SIG-M5 treated with dmso at 0.1 percent for 504 hours (cell line): Measurements from ENCODE around the gene INPP5D.
A peak's percentile ranks its signal among the peaks of the same experiment; 100 is the strongest.
"Not testable (repeated sequence)": the region's sequence is repeated elsewhere in the genome, so short reads cannot be mapped to it uniquely, and the experiment has no call there.

ENCODE experiments used
- DNase-seq: peaks from one replicate; lab custom pipeline; 2025; ENCODE audit not compliant: unreplicated experiment; lab: John Stamatoyannopoulos, UW

Gene INPP5D

GRCh38 chr2:233165895-233166661 is 105.9 kb downstream of the INPP5D start:
- peak; percentile 96 for DNase-seq

- DNase-seq = no peak
These were observed 108.3 kb downstream of the INPP5D start for GRCh38 chr2:233168445-233168844.

GRCh38 chr2:233168919-233169318 is 108.8 kb downstream of the INPP5D start:
- DNase-seq = no peak

GRCh38 chr2:233171344-233171743 is 111.2 kb downstream of the INPP5D start:
- DNase-seq = no peak

GRCh38 chr2:233173115-233173514 is 113.0 kb downstream of the INPP5D start:
- no peak for DNase-seq

GRCh38 chr2:233174137-233174536 is 114.0 kb downstream of the INPP5D start:
- DNase-seq = no peak

- no peak for DNase-seq
These were observed 119.1 kb downstream of the INPP5D start for GRCh38 chr2:233178994-233179847.

GRCh38 chr2:233179848-233180366 is 119.8 kb downstream of the INPP5D start:
- DNase-seq = no peak

- DNase-seq = no peak
These were observed 123.8 kb downstream of the INPP5D start for GRCh38 chr2:233183869-233184418.

GRCh38 chr2:233184669-233185068 is 124.5 kb downstream of the INPP5D start:
- no peak for DNase-seq

- DNase-seq = peak; percentile 33
These were observed 125.2 kb downstream of the INPP5D start for GRCh38 chr2:233185330-233185729.

- peak; percentile 62 for DNase-seq
These were observed 125.8 kb downstream of the INPP5D start for GRCh38 chr2:233185963-233186362.

- no peak for DNase-seq
These were observed 126.7 kb downstream of the INPP5D start for GRCh38 chr2:233186851-233187250.

GRCh38 chr2:233189025-233189424 is 128.9 kb downstream of the INPP5D start:
- no peak for DNase-seq

GRCh38 chr2:233191016-233191415 is 130.9 kb downstream of the INPP5D start:
- DNase-seq = peak; percentile 25

- no peak for DNase-seq
These were observed 133.6 kb downstream of the INPP5D start for GRCh38 chr2:233193738-233194137.

GRCh38 chr2:233195027-233195426 is 134.9 kb downstream of the INPP5D start:
- no peak for DNase-seq

GRCh38 chr2:233197022-233197421 is 136.9 kb downstream of the INPP5D start:
- DNase-seq = no peak

GRCh38 chr2:233198026-233198425 is 137.9 kb downstream of the INPP5D start:
- DNase-seq = no peak

GRCh38 chr2:233199870-233200269 is 139.7 kb downstream of the INPP5D start:
- DNase-seq = peak; percentile 18

GRCh38 chr2:233200790-233201189 is 140.6 kb downstream of the INPP5D start:
- not testable (repeated sequence) for DNase-seq
